Kidney (tissue), 14 donors: Measurements from ENCODE around the gene LEMD1. TPM values are rescaled to one million over a fixed set of nuclear protein-coding genes. Genes with fewer than 3 reads are reported as not detected.
A peak's percentile ranks its signal among the peaks of the same experiment; 100 is the strongest.

Experiments used
- DNase-seq, 5 donors: peaks; one replicate each; pipeline ENCODE4 v3.0.0-alpha.2; 2013 to 2020
- FAIRE-seq: peaks from 2 replicates; lab custom pipeline; 2012; peaks lifted over from hg19 to GRCh38; lab: Jason Lieb, UNC
- H3K27ac ChIP-seq, 2 donors: one replicate each; pipeline ENCODE4 v1.7.0; 2013; ENCODE audit warnings: low read depth in 2 of 2, low read length in 2 of 2, inconsistent platforms in 1 of 2
- H3K27me3 ChIP-seq: one replicate; pipeline ENCODE4 v1.7.1; 2013; ENCODE audit warnings: low read length, inconsistent platforms; ENCODE audit not compliant: control insufficient read depth, insufficient read depth
- H3K36me3 ChIP-seq, 3 donors: one replicate each; pipeline versions ENCODE4 v1.7.0 to v1.7.1; 2013; ENCODE audit warnings: low read length in 3 of 3, control low read depth in 1 of 3, inconsistent platforms in 1 of 3; ENCODE audit not compliant: insufficient read depth in 3 of 3, control insufficient read depth in 2 of 3
- H3K4me1 ChIP-seq, 3 donors: one replicate each; pipeline versions ENCODE4 v1.7.0 to v1.7.1; 2013; ENCODE audit warnings: low read length in 3 of 3, inconsistent platforms in 1 of 3, low read depth in 1 of 3; ENCODE audit not compliant: control insufficient read depth in 2 of 3, insufficient read depth in 2 of 3
- H3K4me3 ChIP-seq, 3 donors: one replicate each; pipeline versions ENCODE4 v1.7.0 to v1.8.1; 2013; ENCODE audit warnings: low read length in 3 of 3, control low read depth in 1 of 3, inconsistent platforms in 1 of 3
- H3K9ac ChIP-seq, 3 donors: one replicate each; pipeline versions ENCODE4 v1.7.0 to v1.7.1; 2013; ENCODE audit warnings: low read length in 3 of 3, control low read depth in 1 of 3, inconsistent platforms in 1 of 3
- H3K9me3 ChIP-seq, 3 donors: one replicate each; pipeline versions ENCODE4 v1.7.0 to v1.7.1; 2013; ENCODE audit warnings: low read length in 3 of 3, control low read depth in 1 of 3, inconsistent platforms in 1 of 3; ENCODE audit not compliant: control insufficient read depth in 2 of 3, insufficient read depth in 1 of 3
- CTCF ChIP-seq: IDR thresholded peaks from 3 replicates; pipeline ENCODE4 v1.5.1; 2012; ENCODE audit warnings: mild to moderate bottlenecking, moderate library complexity, borderline replicate concordance; ENCODE audit not compliant: insufficient read depth; ENCODE audit errors: extremely low read depth
- intact Hi-C: fragments of 100-400 bp; cut with DNase I; formaldehyde crosslinking; loops from one replicate; pipeline ENCODE4 v1.11.1; 2022
- polyA plus RNA-seq: library from polyadenylated mRNA; stranded (reverse); fragments of 350-450 nt; fragmentation: Illumina TruSeq; extraction: RNeasy Lipid Tissue Mini Kit (QIAGEN cat#74804); gene quantifications from one replicate; pipeline ENCODE4 v1.2.3, GENCODE V29; 2014; ENCODE audit warnings: low read depth, low replicate concordance; ENCODE audit not compliant: insufficient read depth
- total RNA-seq: library from RNA; stranded (reverse); fragmentation: NEBNext Ultra II Directional; extraction: Animal tissue kit (Norgen Biotek cat#: 25700); gene quantifications from one replicate; pipeline ENCODE4 v1.2.1, GENCODE V29; 2021
- donor health status: control.
- donor health status: control.
- donor health status: control.
- donor health status: control.
- donor health status: control.
- donor health status: DM: yes; HTN: yes; CAD: no.
- donor health status: Normal renal cell carcinoma (clear cell type).

LEMD1 gene
- total and polyA plus RNA-seq, 2 donors from 2014 or later: 6.5 TPM; not detected in 1

GRCh38 chr1:205456383-205456867 lies 34.6 kb upstream of the LEMD1 start:
- intact Hi-C loops: no loop called here

GRCh38 chr1:205455581-205456382 lies 33.9 kb upstream of the LEMD1 start, which contains the start of gene BLACAT1:
TSS of gene BLACAT1 (minus strand) at chr1:205456045.
- FAIRE-seq: no peak
- no peak for TF ChIP-seq CTCF
- Histone ChIP-seq H3K9me3 (no peaks in the 10 kb centered on the region), H3K9ac (no peak within 1 kb of the TSS), H3K36me3 (no peaks in the 10 kb centered on the region), H3K27ac (no peak within 1 kb of the TSS), H3K4me1 (peaks cover 0 to 2% (median 0%) of the 10 kb centered on the region in 3 donors), H3K27me3 (peaks cover 10% of the 10 kb centered on the region), H3K4me3 (peak within 1 kb of the TSS in 1 of 3 donors; percentile 3)
- intact Hi-C loops: no loop called here
- DNase-seq: peak in 1 of 5 donors; percentile 39

More at GRCh38 chr1:205456383-205456867, 34.6 kb upstream of the LEMD1 start:
- no peak for TF ChIP-seq CTCF
- peak in 2 of 5 donors; percentile 43 to 45 for DNase-seq
- Histone ChIP-seq H3K9me3 (no peaks in the 10 kb centered on the region), H3K36me3 (no peaks in the 10 kb centered on the region), H3K27ac (no peak overlapping the region), H3K9ac (no peak overlapping the region), H3K4me3 (no peak overlapping the region), H3K27me3 (peaks cover 12% of the 10 kb centered on the region), H3K4me1 (no peaks in the 10 kb centered on the region)
- no peak for FAIRE-seq

DNA sequence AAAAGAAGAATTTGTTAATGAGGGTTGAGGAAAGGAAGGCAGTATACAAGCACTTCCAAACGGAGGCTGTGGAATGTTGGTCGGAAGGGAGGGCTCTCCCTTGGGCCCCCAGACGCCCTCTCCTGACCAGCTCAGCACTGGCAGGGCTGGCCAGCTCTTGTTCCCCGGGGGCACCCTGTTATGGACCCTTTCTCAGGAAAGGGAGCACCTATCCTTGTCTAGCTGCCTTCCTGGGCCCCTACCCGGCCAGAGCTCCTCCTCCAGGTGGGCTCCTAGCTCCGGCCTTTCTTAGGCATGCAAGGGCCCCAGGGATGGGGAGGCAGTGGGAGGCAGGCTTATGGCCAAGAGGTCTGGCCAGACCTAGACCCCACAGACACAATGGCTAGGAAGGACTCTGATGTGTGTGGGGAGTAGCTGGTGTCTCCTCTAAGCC lies 33.1 kb upstream of the LEMD1 start:
- no peaks in the 10 kb centered on the region for H3K9me3 ChIP-seq
- H3K27me3 ChIP-seq: peaks cover 10% of the 10 kb centered on the region
- no peak for TF ChIP-seq CTCF
- no peak overlapping the region for H3K27ac ChIP-seq
- DNase-seq (peak in 3 of 5 donors; percentile 57 to 65 (median 60)), FAIRE-seq (no peak)
- H3K9ac ChIP-seq: no peak overlapping the region
- H3K36me3 ChIP-seq: no peaks in the 10 kb centered on the region
- intact Hi-C loops: no loop called here
- H3K4me1 ChIP-seq: peaks cover 0 to 7% (median 0%) of the 10 kb centered on the region in 3 donors
- H3K4me3 ChIP-seq: no peak overlapping the region
